GM18951 (cell line): ENCODE results near the gene LTB.

Experiments
- POLR2A ChIP-seq: IDR thresholded peaks from 4 replicates; pipeline ENCODE4 v1.6.1; 2011; ENCODE audit warnings: mild to moderate bottlenecking; ENCODE audit not compliant: insufficient read length, insufficient read depth; ENCODE audit errors: extremely low read depth
- in situ Hi-C: fragments of 300-500 bp; cut with MboI; formaldehyde crosslinking; loops from one replicate; pipeline ENCODE4 v1.12.0; 2022; ENCODE audit warnings: low sequenced_read_pairs, mixed read lengths, inconsistent platforms; ENCODE audit not compliant: unreplicated experiment

Gene LTB

GRCh38 chr6:31545291-31545690 lies 36.9 kb downstream of the LTB start:
- no peak for TF ChIP-seq POLR2A
- in situ Hi-C loops = no loop called here

GRCh38 chr6:31544676-31545075 lies 37.5 kb downstream of the LTB start:
- TF ChIP-seq POLR2A = no peak
- in situ Hi-C loops = no loop called here

- in situ Hi-C loops = no loop called here
- no peak for TF ChIP-seq POLR2A
These were observed 38.6 kb downstream of the LTB start for GRCh38 chr6:31543639-31544038.

- in situ Hi-C loops = no loop called here
- TF ChIP-seq POLR2A = peak; percentile 86
These were observed 40.3 kb downstream of the LTB start, which contains the start of gene DDX39B for GRCh38 chr6:31541658-31542521. Gene DDX39B (minus strand): TSS chr6:31542003. CDS start chr6:31540532, 1,471 bp downstream.

- in situ Hi-C loops = no loop called here
- TF ChIP-seq POLR2A = no peak
These were observed 41.1 kb downstream of the LTB start for GRCh38 chr6:31541059-31541657.

DNA sequence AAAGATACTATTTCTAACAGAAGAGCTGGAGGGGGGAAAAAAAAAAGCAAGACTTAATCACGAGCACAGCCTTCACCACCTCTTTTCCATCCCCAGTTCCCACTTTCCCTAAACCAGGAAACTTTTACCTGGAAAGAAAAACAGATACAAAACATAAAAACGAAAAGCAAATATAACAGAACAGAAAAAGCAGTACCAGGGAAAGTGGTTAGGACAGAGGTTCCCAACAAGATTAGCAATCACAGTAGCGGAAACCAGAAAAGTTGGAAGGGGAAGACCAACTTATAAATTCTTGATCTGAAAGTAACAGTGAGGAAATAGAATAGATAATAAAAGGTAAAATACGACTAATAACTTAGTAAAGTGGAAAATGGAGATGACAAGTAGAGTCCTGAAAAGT lies 41.6 kb downstream of the LTB start:
- TF ChIP-seq POLR2A = no peak
- in situ Hi-C loops = no loop called here

DNA sequence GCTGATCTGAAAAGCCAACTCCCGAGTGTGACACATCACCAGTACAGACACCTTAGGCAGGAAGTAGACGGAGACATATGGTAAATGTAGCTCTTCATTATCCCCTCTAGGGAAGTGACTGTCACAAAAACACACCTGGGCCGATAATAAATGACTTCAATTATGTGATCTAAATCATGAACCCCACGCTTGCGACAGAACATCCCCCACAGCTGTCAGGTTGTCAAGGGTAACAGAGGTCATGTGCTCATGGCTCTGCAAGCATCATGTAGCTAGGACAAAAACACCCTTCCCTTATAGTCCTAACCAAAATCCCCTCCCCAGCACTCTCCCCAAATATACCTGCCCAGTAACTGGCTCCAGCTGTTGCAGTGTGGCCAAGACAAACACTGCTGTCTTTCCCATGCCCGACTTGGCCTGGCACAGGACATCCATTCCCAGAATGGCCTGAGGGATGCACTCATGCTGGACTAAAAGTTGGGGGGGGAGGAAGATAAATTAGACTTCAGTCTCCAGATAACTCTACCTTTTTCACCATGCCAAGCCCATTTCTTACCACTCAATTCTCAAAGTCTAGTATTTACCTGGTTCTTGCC lies 43.3 kb downstream of the LTB start:
- in situ Hi-C loops = no loop called here

DNA sequence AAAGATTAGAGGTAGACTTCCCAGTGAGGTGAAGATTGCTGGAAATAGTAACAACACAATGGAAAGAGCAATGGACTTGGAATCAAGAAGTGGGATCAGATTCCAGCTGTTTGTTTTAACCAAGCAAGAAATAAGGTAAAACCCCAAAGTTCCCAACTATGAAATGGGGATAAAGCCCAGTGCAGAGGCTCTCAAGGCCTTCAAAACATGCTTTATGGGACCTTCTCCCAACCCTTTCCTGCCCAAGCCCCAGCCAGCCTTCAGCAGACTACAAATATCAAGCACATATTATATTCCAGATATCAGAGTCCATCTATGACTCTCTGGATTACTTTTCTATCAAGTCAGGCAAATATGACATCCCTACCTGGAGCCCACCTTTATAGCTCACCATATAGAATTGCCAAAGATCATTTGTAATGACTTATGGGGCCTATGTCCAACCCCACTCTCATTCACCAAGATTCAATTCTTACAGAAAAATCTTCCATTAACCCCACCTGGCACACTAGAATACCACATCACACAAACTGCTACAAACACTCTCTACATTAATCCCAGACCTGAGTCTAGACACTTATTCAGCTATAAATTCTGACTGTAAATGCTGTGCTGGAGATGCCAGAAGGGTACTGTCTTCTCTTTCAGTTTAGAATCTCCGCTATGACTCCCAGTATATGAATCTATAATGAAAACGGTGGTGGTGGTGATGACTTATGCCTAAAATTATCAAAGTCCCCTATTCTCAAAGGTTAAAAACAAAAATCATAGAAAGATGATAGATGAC lies 46.5 kb downstream of the LTB start:
- no peak for TF ChIP-seq POLR2A
- in situ Hi-C loops = no loop called here

More for the DNA sequence above, 43.3 kb downstream of the LTB start:
- TF ChIP-seq POLR2A = no peak

GRCh38 chr6:31534521-31535040 lies 47.6 kb downstream of the LTB start:
- in situ Hi-C loops = no loop called here

GRCh38 chr6:31534011-31534410 lies 48.2 kb downstream of the LTB start:
- no peak for TF ChIP-seq POLR2A
- in situ Hi-C loops = no loop called here

More at GRCh38 chr6:31534521-31535040, 47.6 kb downstream of the LTB start:
- TF ChIP-seq POLR2A = peak; percentile 10

GRCh38 chr6:31533455-31533841 lies 48.8 kb downstream of the LTB start:
- no peak for TF ChIP-seq POLR2A
- in situ Hi-C loops = no loop called here

- no peak for TF ChIP-seq POLR2A
- in situ Hi-C loops = no loop called here
These were observed 49.4 kb downstream of the LTB start for GRCh38 chr6:31532644-31533454.
